ENCODE data around the gene RPL10. TPM values are rescaled to one million over a fixed set of nuclear protein-coding genes. Genes with fewer than 3 reads are reported as not detected.

RPL10 gene
- total RNA-seq, 1 experiment from 2014 or later, result 4,296 TPM

DNA sequence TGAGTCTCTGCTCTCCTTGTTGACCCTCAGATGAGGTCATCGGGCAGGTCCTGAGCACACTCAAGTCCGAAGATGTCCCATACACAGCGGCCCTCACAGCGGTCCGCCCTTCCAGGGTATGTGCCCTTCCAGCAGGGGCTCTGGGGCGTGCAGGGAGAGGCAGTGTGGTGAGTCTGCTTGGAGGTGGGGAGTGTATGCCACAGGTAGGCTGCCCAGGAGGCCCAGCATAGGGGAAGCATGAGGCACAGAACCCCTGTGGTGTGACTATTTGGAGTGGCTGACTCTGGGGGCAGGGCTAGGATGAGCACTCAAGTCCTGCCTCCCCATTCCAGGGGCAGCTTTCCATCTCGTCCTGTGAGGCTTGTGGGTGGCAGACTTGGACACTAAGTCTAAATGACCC is 35.4 kb downstream of the RPL10 start:
- no peaks in the 10 kb centered on the region for H3K27me3 ChIP-seq (ENCODE audit: control insufficient read depth, insufficient read depth, low read length)
- no peak for DNase-seq
- no peaks in the 10 kb centered on the region; the same call in 1 of the 2 replicates for H3K36me3 ChIP-seq (replicated peaks; ENCODE audit: control insufficient read depth, insufficient read depth, low read length)
- no peak overlapping the region for H3K4me3 ChIP-seq (ENCODE audit: insufficient read depth, low read depth, low read length)

DNA sequence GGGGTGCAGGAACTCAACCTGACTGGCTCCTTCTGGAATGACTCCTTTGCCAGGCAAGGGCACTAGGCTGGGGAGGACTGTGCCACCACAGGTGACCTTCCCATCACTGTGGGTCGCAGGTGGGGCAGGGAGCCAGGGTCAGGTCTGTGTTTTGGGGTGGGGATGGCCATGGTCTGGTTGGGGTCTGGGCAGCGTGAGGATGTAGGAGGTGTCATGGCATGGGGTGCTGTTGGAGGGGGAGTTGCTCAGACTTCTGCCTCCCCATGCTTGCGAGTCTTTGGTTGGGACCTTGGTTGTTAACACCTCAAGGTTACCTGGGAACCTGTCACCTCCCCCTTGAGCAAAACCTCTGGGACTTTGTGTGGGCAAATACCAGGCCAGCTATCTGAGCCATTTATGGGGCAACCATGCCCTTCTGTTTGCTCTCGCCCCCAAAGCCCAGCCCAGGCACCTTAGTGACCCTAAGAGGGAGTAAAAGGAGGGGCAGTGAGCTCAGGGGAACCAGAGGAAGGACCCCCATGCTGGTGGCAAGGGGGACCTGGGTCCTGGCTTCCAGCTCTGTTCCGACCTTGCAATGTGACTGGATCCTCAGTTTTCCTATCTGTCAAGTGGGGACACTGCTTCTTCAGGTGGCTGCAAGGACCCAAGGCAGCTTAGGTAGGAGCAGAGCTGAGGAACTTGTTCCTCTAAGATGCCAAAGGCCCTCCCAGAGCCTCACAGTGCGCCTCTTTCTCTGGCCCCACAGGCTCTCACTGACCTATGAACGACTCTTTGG is 36.4 kb downstream of the RPL10 start:
- peaks cover 3% of the 10 kb centered on the region for H3K36me3 ChIP-seq (replicated peaks; ENCODE audit: control insufficient read depth, insufficient read depth, low read length)
- H3K27me3 ChIP-seq (ENCODE audit: control insufficient read depth, insufficient read depth, low read length), result no peaks in the 10 kb centered on the region
- H3K4me3 ChIP-seq (ENCODE audit: insufficient read depth, low read depth, low read length), result no peak overlapping the region
- DNase-seq, result no peak

DNA sequence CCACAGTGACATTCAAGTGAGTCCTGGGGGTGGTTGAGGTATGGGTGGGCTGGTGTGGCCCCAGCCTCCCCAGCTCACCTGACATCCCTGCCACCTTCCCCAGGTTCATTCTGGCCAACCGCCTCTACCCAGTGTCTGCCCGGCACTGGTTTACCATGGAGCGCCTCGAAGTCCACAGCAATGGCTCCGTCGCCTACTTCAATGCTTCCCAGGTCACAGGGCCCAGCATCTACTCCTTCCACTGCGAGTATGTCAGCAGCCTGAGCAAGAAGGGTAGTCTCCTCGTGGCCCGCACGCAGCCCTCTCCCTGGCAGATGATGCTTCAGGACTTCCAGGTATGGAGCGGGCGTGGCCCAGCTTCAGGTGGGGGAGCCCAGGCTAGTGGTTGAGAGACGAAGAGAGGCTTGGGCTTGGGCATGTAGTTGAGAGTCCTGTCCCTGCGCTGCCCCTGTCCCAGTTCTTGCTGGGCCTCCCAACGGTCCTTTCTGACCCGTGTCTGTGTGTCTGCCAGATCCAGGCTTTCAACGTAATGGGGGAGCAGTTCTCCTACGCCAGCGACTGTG is 37.1 kb downstream of the RPL10 start:
- Histone ChIP-seq H3K4me3 (ENCODE audit: insufficient read depth, low read depth, low read length) (no peak overlapping the region), H3K27me3 (ENCODE audit: control insufficient read depth, insufficient read depth, low read length) (no peaks in the 10 kb centered on the region), H3K36me3 (replicated peaks; ENCODE audit: control insufficient read depth, insufficient read depth, low read length) (peaks cover 5% of the 10 kb centered on the region)
- DNase-seq, result no peak

DNA sequence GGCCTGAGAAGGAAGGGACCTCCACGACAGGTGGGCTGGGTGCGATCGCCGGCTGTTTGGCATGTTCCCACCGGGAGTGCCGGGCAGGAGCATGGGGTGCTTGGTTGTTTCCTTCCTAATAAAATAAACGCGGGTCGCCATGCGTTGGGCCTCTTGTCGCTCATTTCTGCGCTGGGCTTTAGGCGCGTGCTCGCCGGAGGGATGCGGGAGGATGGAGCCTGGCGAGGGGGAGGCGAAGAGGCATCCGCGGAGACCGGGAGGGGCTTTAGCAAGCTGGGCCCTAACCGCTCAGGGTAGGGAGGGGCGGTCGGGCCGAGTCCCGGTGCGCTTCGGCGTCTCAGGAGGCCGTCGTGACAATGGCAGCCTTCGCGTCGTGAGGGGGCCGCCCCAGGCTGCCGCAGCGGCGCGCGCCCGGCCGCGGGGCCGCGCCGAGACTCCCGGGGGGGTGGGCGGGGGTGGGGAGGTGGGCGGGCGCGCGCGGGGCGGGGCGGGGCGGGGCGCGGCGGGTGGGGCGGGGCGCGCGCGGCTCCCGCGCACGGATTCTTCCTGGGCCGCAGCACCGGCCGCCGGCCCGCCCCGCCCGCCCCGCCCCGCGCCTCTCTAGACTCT is 38.3 kb downstream of the RPL10 start:
- H3K4me3 ChIP-seq (ENCODE audit: insufficient read depth, low read depth, low read length), result peak overlapping the region; percentile 84
- DNase-seq, result peak; percentile 94
- H3K27me3 ChIP-seq (ENCODE audit: control insufficient read depth, insufficient read depth, low read length), result no peaks in the 10 kb centered on the region
- peaks cover 5% of the 10 kb centered on the region for H3K36me3 ChIP-seq (replicated peaks; ENCODE audit: control insufficient read depth, insufficient read depth, low read length)

DNA sequence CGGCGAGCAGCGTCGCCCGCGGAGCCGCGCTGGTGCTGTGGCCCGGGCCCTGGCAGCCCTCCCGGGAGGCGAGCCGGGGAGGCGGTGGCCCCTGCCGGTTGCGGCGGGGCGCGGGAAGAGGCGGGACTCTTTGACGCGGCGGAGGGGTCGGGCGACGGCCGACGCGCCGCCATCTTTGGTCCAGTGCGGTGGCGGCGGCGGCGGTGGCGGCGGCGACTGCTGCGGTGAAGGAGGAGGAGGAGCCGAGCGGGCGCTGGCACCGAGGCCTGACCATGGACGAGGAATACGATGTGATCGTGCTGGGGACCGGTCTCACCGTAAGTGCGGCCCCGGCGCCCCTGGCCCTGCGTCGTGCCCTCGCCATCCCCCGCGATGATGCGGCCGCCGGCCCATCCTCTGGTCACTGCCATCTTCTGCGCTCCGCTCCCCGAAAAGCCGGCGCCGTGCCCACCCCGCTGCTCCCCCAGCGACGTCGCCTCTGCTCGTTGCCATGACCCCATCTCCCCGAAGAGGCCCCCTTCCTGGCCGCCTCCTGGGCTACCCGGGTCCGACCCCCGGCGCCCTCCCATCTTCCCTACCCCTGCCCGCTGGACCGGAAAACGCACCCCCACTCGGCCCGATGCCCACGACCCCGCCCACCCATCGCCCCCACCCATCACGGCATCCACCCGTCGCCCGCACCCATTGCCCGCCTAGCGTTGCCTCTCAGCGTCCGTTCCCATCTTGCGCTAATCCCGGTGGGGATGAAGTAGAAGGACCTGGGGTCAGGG is 39.0 kb downstream of the RPL10 start, which contains the start of gene GDI1:
TSS of gene GDI1 (plus strand) at position 172 of the 770 bp plus-strand sequence. CDS start at position 273, 101 bp downstream.
- Histone ChIP-seq H3K36me3 (replicated peaks; ENCODE audit: control insufficient read depth, insufficient read depth, low read length) (peaks cover 5% of the 10 kb centered on the region), H3K27me3 (ENCODE audit: control insufficient read depth, insufficient read depth, low read length) (no peaks in the 10 kb centered on the region), H3K4me3 (ENCODE audit: insufficient read depth, low read depth, low read length) (peak within 1 kb of the TSS; percentile 84)
- DNase-seq, result peak; percentile 87

DNA sequence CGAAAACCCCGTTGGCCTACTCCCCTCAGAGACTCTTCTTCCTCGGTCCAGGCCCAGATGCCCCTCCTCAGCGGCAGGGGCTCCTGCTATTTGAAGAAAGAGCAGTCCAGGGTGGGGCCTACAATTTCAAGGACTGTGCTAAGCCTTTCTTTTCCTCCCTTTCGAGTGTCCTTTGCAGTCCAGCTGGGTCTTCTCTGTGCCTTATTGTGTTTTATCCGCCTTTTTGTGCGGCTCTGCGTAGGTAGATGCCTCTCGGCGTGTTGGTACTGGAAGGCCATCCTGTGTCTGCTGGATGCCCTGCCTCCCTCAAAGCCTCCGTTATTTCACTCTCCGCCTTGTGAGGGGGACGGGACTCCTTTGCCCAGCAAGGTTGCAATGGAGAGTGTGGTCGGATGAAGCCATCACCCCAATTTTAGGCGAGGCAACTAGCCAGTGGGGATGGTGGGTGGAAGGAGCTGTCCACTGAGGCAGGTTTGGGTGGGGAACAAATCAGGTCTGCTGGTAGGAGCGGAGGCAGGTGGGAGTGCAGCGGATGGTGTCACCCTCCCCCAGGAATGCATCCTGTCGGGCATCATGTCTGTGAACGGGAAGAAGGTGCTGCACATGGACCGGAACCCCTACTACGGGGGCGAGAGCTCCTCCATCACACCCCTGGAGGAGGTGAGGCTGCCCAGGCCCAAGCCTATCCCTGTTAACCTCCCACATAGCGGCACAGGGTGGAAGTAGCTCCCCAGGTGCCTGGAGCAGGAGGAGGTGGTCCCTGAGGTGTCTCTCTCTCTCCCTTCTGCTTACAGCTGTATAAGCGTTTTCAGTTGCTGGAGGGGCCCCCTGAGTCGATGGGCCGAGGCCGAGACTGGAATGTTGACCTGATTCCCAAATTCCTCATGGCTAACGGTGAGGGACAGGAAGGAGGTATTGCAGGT is 40.1 kb downstream of the RPL10 start:
- DNase-seq, result no peak
- peak overlapping the region; percentile 84 for H3K4me3 ChIP-seq (ENCODE audit: insufficient read depth, low read depth, low read length)
- peaks cover 5% of the 10 kb centered on the region for H3K36me3 ChIP-seq (replicated peaks; ENCODE audit: control insufficient read depth, insufficient read depth, low read length)
- H3K27me3 ChIP-seq (ENCODE audit: control insufficient read depth, insufficient read depth, low read length), result no peaks in the 10 kb centered on the region

DNA sequence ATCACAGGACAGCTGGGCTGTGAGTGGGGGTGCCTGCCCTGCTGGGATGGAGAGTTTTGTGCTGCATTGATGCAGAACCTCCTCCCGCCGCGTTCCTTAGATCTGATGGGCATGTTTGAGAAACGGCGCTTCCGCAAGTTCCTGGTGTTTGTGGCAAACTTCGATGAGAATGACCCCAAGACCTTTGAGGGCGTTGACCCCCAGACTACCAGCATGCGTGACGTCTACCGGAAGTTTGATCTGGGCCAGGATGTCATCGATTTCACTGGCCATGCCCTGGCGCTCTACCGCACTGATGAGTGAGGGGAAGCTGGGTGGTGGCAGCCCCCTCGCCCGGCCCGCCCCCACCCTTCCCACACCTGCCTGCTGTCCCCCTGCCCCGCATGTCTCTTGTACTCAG is 41.7 kb downstream of the RPL10 start:
- no peaks in the 10 kb centered on the region for H3K27me3 ChIP-seq (ENCODE audit: control insufficient read depth, insufficient read depth, low read length)
- peaks cover 5% of the 10 kb centered on the region for H3K36me3 ChIP-seq (replicated peaks; ENCODE audit: control insufficient read depth, insufficient read depth, low read length)
- H3K4me3 ChIP-seq (ENCODE audit: insufficient read depth, low read depth, low read length), result no peak overlapping the region
- DNase-seq, result no peak

DNA sequence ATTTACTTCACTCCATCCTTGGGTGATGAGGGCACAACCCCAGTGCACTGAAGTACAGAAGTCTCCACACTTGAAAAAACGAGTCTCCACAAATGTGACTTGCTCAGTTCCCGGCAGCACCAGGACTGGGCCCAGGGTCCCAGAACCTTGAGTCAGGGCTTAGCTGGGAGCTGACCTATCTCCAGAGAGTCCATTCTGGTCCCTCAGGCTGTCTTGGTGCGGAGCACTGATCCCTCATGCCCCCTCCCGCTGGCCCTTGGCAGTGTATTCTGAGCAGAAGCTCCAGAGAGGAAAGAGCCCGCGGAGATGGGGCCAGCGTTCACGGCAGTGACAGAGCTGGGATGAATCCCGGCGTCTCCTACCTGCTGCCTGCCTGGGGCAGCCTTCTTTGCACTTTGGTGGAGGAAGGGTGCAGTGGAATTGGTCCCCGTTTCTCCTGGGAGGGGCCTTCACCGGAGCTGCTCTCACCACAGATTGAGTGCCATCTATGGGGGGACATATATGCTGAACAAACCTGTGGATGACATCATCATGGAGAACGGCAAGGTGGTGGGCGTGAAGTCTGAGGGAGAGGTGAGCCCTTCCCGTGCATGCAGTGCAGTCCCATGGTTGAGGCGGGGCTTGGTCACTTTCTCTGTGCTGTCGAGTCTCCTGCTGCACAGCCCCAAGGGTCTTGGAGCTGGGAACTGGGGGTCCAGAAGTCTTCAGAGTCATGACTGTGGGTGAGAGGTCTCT is 42.6 kb downstream of the RPL10 start:
- Histone ChIP-seq H3K27me3 (ENCODE audit: control insufficient read depth, insufficient read depth, low read length) (no peaks in the 10 kb centered on the region), H3K4me3 (ENCODE audit: insufficient read depth, low read depth, low read length) (no peak overlapping the region), H3K36me3 (replicated peaks; ENCODE audit: control insufficient read depth, insufficient read depth, low read length) (peaks cover 5% of the 10 kb centered on the region)
- no peak for DNase-seq

DNA sequence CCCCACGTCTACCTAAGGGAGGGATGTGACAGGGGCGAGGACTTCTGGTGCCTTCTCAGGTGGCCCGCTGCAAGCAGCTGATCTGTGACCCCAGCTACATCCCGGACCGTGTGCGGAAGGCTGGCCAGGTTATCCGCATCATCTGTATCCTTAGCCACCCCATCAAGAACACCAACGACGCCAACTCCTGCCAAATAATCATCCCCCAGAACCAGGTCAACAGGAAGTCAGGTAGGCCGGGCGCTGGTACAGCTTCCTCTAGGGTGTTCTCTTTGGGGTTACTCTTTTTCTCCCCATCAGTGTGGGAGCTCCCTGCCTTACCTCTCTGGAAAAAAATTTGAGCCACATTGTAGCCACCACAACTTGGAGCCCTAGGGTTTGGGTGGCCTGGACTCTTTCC is 43.4 kb downstream of the RPL10 start:
- no peak overlapping the region for H3K4me3 ChIP-seq (ENCODE audit: insufficient read depth, low read depth, low read length)
- no peak for DNase-seq
- no peaks in the 10 kb centered on the region for H3K27me3 ChIP-seq (ENCODE audit: control insufficient read depth, insufficient read depth, low read length)

DNA sequence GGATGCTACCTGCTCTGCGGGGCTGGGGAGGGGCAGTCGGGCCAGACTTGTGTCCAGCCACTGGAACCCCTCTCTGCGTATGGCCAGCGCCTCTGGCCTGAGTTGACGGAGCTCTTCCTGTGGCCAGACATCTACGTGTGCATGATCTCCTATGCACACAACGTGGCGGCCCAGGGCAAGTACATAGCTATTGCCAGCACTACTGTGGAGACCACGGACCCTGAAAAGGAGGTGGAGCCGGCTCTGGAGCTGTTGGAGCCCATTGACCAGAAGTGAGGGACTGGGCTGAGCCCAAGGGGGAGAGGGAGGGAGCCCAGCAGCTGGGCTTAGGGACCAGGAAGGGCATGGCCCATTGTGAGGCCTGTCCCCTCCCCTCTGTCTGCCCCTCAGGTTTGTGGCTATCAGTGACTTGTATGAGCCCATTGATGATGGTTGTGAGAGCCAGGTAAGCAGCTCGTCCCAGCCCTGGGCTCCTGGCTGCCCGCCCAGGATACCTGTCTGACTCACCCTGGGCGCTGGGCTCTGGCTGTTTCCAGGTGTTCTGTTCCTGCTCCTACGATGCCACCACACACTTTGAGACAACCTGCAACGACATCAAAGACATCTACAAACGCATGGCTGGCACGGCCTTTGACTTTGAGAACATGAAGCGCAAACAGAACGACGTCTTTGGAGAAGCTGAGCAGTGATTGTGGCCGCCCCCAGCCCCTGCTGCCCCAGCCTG is 44.0 kb downstream of the RPL10 start:
- Histone ChIP-seq H3K27me3 (ENCODE audit: control insufficient read depth, insufficient read depth, low read length) (no peaks in the 10 kb centered on the region), H3K4me3 (ENCODE audit: insufficient read depth, low read depth, low read length) (no peak overlapping the region), H3K36me3 (replicated peaks; ENCODE audit: control insufficient read depth, insufficient read depth, low read length) (peaks cover 5% of the 10 kb centered on the region)
- DNase-seq, result no peak

More for the DNA sequence above, 43.4 kb downstream of the RPL10 start:
- peaks cover 5% of the 10 kb centered on the region for H3K36me3 ChIP-seq (replicated peaks; ENCODE audit: control insufficient read depth, insufficient read depth, low read length)

DNA sequence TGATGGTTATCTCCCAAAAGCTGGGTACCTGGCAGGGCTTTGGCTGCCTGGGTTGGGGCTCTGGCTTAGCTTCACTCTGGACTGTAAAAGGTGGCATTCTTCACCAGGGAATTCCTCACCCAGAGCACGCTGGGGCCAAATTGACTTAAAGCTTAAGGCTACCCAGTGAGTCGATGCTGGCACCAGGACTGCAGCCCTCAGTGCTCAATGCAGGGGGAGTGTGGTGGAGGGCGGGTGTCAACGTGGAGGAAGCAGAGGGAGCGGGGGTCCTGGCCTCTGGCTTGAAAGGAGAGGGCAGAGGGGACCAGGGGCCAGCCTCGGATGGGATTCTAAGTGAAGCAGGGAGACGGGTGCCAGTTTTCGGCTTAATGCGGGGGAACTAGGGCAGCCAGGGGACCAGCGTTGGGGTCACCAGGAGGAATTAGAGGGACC is 45.3 kb downstream of the RPL10 start:
- Histone ChIP-seq H3K27me3 (ENCODE audit: control insufficient read depth, insufficient read depth, low read length) (no peaks in the 10 kb centered on the region), H3K4me3 (ENCODE audit: insufficient read depth, low read depth, low read length) (peak overlapping the region; percentile 41), H3K36me3 (replicated peaks; ENCODE audit: control insufficient read depth, insufficient read depth, low read length) (peaks cover 5% of the 10 kb centered on the region)
- no peak for DNase-seq

DNA sequence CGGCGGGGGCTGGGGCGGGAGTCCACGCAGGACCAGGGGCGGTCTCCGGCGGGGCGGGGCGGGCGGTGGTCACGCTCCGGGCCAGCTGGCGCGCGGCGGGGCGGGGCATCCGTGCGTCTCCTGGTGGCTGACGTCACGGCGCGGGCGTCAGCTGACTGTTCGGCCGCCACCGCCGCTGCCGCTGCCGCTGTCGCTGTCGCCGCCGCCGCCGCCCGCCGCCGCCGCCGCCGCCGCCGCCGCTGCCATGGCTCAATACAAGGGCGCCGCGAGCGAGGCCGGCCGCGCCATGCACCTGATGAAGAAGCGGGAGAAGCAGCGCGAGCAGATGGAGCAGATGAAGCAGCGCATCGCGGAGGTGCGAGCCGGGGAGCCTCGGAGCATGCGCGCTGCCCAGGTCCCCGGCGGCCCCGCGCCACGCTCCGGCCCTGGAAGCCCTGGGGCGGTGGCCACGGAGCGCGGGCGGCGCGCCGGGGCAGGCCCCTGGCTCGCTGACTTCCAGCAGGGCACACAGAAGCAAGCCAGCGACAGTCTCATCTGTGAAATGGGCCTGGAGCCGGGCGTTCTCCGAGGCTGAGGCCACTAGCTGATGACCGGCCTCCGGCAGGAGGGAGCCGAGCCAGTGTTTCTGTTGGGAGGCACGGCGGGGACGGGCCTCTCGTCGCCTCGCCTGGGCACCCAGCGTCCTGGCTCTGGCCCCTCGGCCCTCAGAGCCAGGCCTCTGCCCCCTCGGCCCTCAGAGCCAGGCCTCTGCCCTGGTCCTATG is 46.0 kb downstream of the RPL10 start, which contains the start of gene FAM50A:
TSS of gene FAM50A (plus strand) at position 150 of the 763 bp plus-strand sequence. CDS start at position 245, 95 bp downstream.
- H3K36me3 ChIP-seq (replicated peaks; ENCODE audit: control insufficient read depth, insufficient read depth, low read length), result peaks cover 2% of the 10 kb centered on the region
- DNase-seq, result peak; percentile 94
- peak within 1 kb of the TSS; percentile 53 for H3K4me3 ChIP-seq (ENCODE audit: insufficient read depth, low read depth, low read length)
- H3K27me3 ChIP-seq (ENCODE audit: control insufficient read depth, insufficient read depth, low read length), result no peaks in the 10 kb centered on the region
